ENCODE results near the gene NDUFB8.

Gene NDUFB8

GRCh38 chr10:100544950-100545349 is 15.3 kb upstream of the NDUFB8 start:
- CTCF ChIA-PET, result interaction anchor here (0.5 to 2.1 kb wide), 8 partner anchors 10 to 1723 kb away, joined by 3 to 15 read pairs (median 4); partner anchors contain the start of gene HIF1AN
- no peaks in the 10 kb centered on the region for H3K27me3 ChIP-seq (replicated peaks in 2 of 5; ENCODE audit: control insufficient read depth in 4 of 5, insufficient read depth in 5 of 5, low read length in 4 of 5)
- H3K9me3 ChIP-seq (ENCODE audit: control extremely low read depth in 1 of 5, control insufficient read depth in 4 of 5, insufficient read depth in 2 of 5, low read depth in 1 of 5, low read length in 4 of 5), result no peaks in the 10 kb centered on the region
- 100% methylated on average over 1 of the region's 5 CpGs for WGBS (ENCODE audit: insufficient coverage)
- POLR2A ChIA-PET, result no interaction called here
- no peak for DNase-seq
- peaks cover 24 to 88% (median 61%) of the 10 kb centered on the region in 4 experiments for H3K36me3 ChIP-seq (ENCODE audit: control insufficient read depth in 4 of 4, insufficient read depth in 4 of 4, low read length in 3 of 4)
- no peaks in the 10 kb centered on the region for H3K4me1 ChIP-seq (ENCODE audit: control extremely low read depth in 1 of 4, control insufficient read depth in 4 of 4, insufficient read depth in 4 of 4, low read length in 3 of 4)
- H3K4me3 ChIP-seq (ENCODE audit: control insufficient read depth in 1 of 7, extremely low read depth in 1 of 7, insufficient read depth in 4 of 7, low read depth in 2 of 7, low read length in 6 of 7), result no peak overlapping the region
- no peak overlapping the region for H3K27ac ChIP-seq (ENCODE audit: insufficient read depth in 1 of 2, low read depth in 1 of 2, low read length in 2 of 2, poor library complexity in 1 of 2, severe bottlenecking in 2 of 2)

GRCh38 chr10:100537475-100537874 is 7.8 kb upstream of the NDUFB8 start:
- CTCF ChIA-PET, result interaction anchor here (0.7 to 2.1 kb wide), 3 partner anchors 15 to 206 kb away, joined by 3 to 5 read pairs (median 3); no protein-coding TSS in a partner anchor

GRCh38 chr10:100535715-100536353 is 6.2 kb upstream of the NDUFB8 start, which contains the start of gene HIF1AN:
Gene HIF1AN (plus strand): TSS chr10:100535943. CDS start chr10:100535959, 16 bp downstream.
- peaks cover 8 to 27% (median 19%) of the 10 kb centered on the region in 4 experiments for H3K36me3 ChIP-seq (ENCODE audit: control insufficient read depth in 4 of 4, insufficient read depth in 4 of 4, low read length in 3 of 4)
- DNase-seq, result peak; percentile 97 to 98 (median 97)
- peaks cover 7 to 19% (median 15%) of the 10 kb centered on the region in 4 experiments for H3K4me1 ChIP-seq (ENCODE audit: control extremely low read depth in 1 of 4, control insufficient read depth in 4 of 4, insufficient read depth in 4 of 4, low read length in 3 of 4)
- no peaks in the 10 kb centered on the region for H3K9me3 ChIP-seq (ENCODE audit: control extremely low read depth in 1 of 5, control insufficient read depth in 4 of 5, insufficient read depth in 2 of 5, low read depth in 1 of 5, low read length in 4 of 5)
- H3K27ac ChIP-seq (ENCODE audit: insufficient read depth in 1 of 2, low read depth in 1 of 2, low read length in 2 of 2, poor library complexity in 1 of 2, severe bottlenecking in 2 of 2), result peak within 1 kb of the TSS; percentile 50 to 71
- POLR2A ChIA-PET, result interaction anchor here (0.5 kb wide), 1 partner anchor 462 kb away, joined by 3 read pairs; no protein-coding TSS in a partner anchor
- no peaks in the 10 kb centered on the region for H3K27me3 ChIP-seq (replicated peaks in 2 of 5; ENCODE audit: control insufficient read depth in 4 of 5, insufficient read depth in 5 of 5, low read length in 4 of 5)
- peak within 1 kb of the TSS; percentile 81 to 97 (median 88) for H3K4me3 ChIP-seq (ENCODE audit: control insufficient read depth in 1 of 7, extremely low read depth in 1 of 7, insufficient read depth in 4 of 7, low read depth in 2 of 7, low read length in 6 of 7)
- CTCF ChIA-PET, result interaction anchor here (1.4 to 2.2 kb wide), 6 partner anchors 8 to 27 kb away, joined by 5 to 15 read pairs (median 8); no protein-coding TSS in a partner anchor
- 0% methylated on average over 18 of the region's 35 CpGs for WGBS (ENCODE audit: insufficient coverage)

More at GRCh38 chr10:100537475-100537874, 7.8 kb upstream of the NDUFB8 start:
- DNase-seq, result no peak
- H3K4me1 ChIP-seq (ENCODE audit: control extremely low read depth in 1 of 4, control insufficient read depth in 4 of 4, insufficient read depth in 4 of 4, low read length in 3 of 4), result peaks cover 7 to 19% (median 15%) of the 10 kb centered on the region in 4 experiments
- H3K27me3 ChIP-seq (replicated peaks in 2 of 5; ENCODE audit: control insufficient read depth in 4 of 5, insufficient read depth in 5 of 5, low read length in 4 of 5), result no peaks in the 10 kb centered on the region
- H3K36me3 ChIP-seq (ENCODE audit: control insufficient read depth in 4 of 4, insufficient read depth in 4 of 4, low read length in 3 of 4), result peaks cover 10 to 37% (median 29%) of the 10 kb centered on the region in 4 experiments
- H3K27ac ChIP-seq (ENCODE audit: insufficient read depth in 1 of 2, low read depth in 1 of 2, low read length in 2 of 2, poor library complexity in 1 of 2, severe bottlenecking in 2 of 2), result no peak overlapping the region
- H3K9me3 ChIP-seq (ENCODE audit: control extremely low read depth in 1 of 5, control insufficient read depth in 4 of 5, insufficient read depth in 2 of 5, low read depth in 1 of 5, low read length in 4 of 5), result no peaks in the 10 kb centered on the region
- no peak overlapping the region for H3K4me3 ChIP-seq (ENCODE audit: control insufficient read depth in 1 of 7, extremely low read depth in 1 of 7, insufficient read depth in 4 of 7, low read depth in 2 of 7, low read length in 6 of 7)
- POLR2A ChIA-PET, result no interaction called here
- 100% methylated on average over 3 of the region's 4 CpGs for WGBS (ENCODE audit: insufficient coverage)

DNA sequence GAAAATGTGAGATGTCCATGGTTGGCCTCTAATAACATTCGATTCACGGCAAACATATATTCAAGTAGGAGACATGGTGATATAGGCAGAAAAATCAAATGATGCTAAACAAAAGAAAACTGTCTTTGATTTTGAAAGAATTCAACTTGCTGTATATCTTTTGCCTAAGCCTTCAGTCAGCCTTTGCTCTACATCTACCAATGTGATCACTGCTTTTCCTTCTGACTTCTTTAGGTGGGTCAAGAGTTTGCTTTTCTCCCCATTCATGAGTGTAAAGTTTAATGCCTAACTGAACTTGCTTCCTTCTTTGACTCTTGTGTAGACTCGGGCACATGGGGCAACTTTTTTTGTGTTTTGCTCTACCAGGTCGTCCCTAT is 5.7 kb upstream of the NDUFB8 start:
- WGBS (ENCODE audit: insufficient coverage), result 50% methylated on average over 4 of the region's 4 CpGs
- Histone ChIP-seq H3K27ac (ENCODE audit: insufficient read depth in 1 of 2, low read depth in 1 of 2, low read length in 2 of 2, poor library complexity in 1 of 2, severe bottlenecking in 2 of 2) (no peak overlapping the region), H3K36me3 (ENCODE audit: control insufficient read depth in 4 of 4, insufficient read depth in 4 of 4, low read length in 3 of 4) (peaks cover 8 to 21% (median 14%) of the 10 kb centered on the region in 4 experiments), H3K4me3 (ENCODE audit: control insufficient read depth in 1 of 7, extremely low read depth in 1 of 7, insufficient read depth in 4 of 7, low read depth in 2 of 7, low read length in 6 of 7) (peak overlapping the region in 6 of 7 experiments; percentile 27 to 91 (median 86)), H3K27me3 (replicated peaks in 2 of 5; ENCODE audit: control insufficient read depth in 4 of 5, insufficient read depth in 5 of 5, low read length in 4 of 5) (no peaks in the 10 kb centered on the region), H3K9me3 (ENCODE audit: control extremely low read depth in 1 of 5, control insufficient read depth in 4 of 5, insufficient read depth in 2 of 5, low read depth in 1 of 5, low read length in 4 of 5) (no peaks in the 10 kb centered on the region), H3K4me1 (ENCODE audit: control extremely low read depth in 1 of 4, control insufficient read depth in 4 of 4, insufficient read depth in 4 of 4, low read length in 3 of 4) (peaks cover 7 to 19% (median 15%) of the 10 kb centered on the region in 4 experiments)
- ChIA-PET POLR2A (no interaction called here), CTCF (interaction anchor here (1.1 to 2.2 kb wide), 7 partner anchors 7 to 27 kb away, joined by 3 to 15 read pairs (median 7); no protein-coding TSS in a partner anchor)
- DNase-seq, result no peak

DNA sequence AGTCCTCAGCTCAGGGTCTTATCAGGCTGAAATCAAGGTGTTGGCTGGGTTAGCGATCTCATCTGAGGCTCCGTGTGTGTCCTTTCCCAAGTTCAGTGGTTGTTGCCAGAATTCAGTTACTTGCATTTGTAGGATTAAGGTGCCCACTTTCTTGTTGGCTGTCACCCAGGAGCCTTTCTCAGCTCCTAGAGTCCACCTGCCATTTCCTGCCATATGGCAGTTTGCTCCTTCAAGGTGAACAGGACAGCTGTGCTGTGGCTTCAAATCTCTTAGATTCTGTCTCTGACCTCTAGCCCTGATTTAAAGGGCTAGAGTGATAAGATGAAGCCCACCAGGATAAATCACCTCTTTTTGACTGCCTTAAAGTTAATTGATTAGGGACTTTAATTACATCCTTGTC is 5.1 kb upstream of the NDUFB8 start:
- POLR2A ChIA-PET, result no interaction called here
- WGBS (ENCODE audit: insufficient coverage), result no CpG with 5 or more reads among the region's 2 CpGs
- no peak for DNase-seq
- Histone ChIP-seq H3K4me3 (ENCODE audit: control insufficient read depth in 1 of 7, extremely low read depth in 1 of 7, insufficient read depth in 4 of 7, low read depth in 2 of 7, low read length in 6 of 7) (no peak overlapping the region), H3K36me3 (ENCODE audit: control insufficient read depth in 4 of 4, insufficient read depth in 4 of 4, low read length in 3 of 4) (peaks cover 8 to 16% (median 12%) of the 10 kb centered on the region in 4 experiments), H3K4me1 (ENCODE audit: control extremely low read depth in 1 of 4, control insufficient read depth in 4 of 4, insufficient read depth in 4 of 4, low read length in 3 of 4) (peaks cover 10 to 24% (median 20%) of the 10 kb centered on the region in 4 experiments), H3K27me3 (replicated peaks in 2 of 5; ENCODE audit: control insufficient read depth in 4 of 5, insufficient read depth in 5 of 5, low read length in 4 of 5) (no peaks in the 10 kb centered on the region), H3K9me3 (ENCODE audit: control extremely low read depth in 1 of 5, control insufficient read depth in 4 of 5, insufficient read depth in 2 of 5, low read depth in 1 of 5, low read length in 4 of 5) (no peaks in the 10 kb centered on the region), H3K27ac (ENCODE audit: insufficient read depth in 1 of 2, low read depth in 1 of 2, low read length in 2 of 2, poor library complexity in 1 of 2, severe bottlenecking in 2 of 2) (no peak overlapping the region)
- CTCF ChIA-PET, result interaction anchor here (1.1 to 2.2 kb wide), 4 partner anchors 7 to 22 kb away, joined by 3 to 15 read pairs (median 8); no protein-coding TSS in a partner anchor

DNA sequence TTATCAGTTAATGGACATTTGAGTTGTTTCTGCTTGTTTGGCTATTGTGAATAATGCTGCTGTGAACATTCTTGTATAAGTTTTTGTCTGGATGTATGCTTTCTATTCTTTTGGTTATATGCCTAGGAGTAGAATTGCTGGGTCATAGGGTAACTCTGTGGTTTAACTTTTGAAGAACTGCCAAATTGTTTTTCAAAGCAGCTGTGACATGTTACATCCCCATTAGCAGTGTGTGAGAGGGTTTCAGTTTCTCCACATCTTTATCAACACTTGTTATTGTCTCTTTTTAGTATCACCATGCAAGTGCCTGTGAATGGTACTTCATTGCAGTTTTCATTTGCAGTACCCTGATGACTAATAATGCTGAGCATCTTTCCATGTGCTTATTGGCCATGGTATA is 2.1 kb upstream of the NDUFB8 start:
- H3K4me1 ChIP-seq (ENCODE audit: control extremely low read depth in 1 of 4, control insufficient read depth in 4 of 4, insufficient read depth in 4 of 4, low read length in 3 of 4), result peaks cover 16 to 31% (median 26%) of the 10 kb centered on the region in 4 experiments
- POLR2A ChIA-PET, result no interaction called here

More for the DNA sequence above, 2.1 kb upstream of the NDUFB8 start:
- CTCF ChIA-PET, result no interaction called here
- Histone ChIP-seq H3K4me3 (ENCODE audit: control insufficient read depth in 1 of 7, extremely low read depth in 1 of 7, insufficient read depth in 4 of 7, low read depth in 2 of 7, low read length in 6 of 7) (no peak overlapping the region), H3K36me3 (ENCODE audit: control insufficient read depth in 4 of 4, insufficient read depth in 4 of 4, low read length in 3 of 4) (peaks cover under 1 to 7% (median 4%) of the 10 kb centered on the region in 4 experiments), H3K9me3 (ENCODE audit: control extremely low read depth in 1 of 5, control insufficient read depth in 4 of 5, insufficient read depth in 2 of 5, low read depth in 1 of 5, low read length in 4 of 5) (no peaks in the 10 kb centered on the region), H3K27me3 (replicated peaks in 2 of 5; ENCODE audit: control insufficient read depth in 4 of 5, insufficient read depth in 5 of 5, low read length in 4 of 5) (no peaks in the 10 kb centered on the region), H3K27ac (ENCODE audit: insufficient read depth in 1 of 2, low read depth in 1 of 2, low read length in 2 of 2, poor library complexity in 1 of 2, severe bottlenecking in 2 of 2) (no peak overlapping the region)
- peak in 2 of 3 donors; percentile 17 for DNase-seq
